HCT116 (cell line): Measurements from ENCODE around the gene KLHL40. TPM values are rescaled to one million over a fixed set of nuclear protein-coding genes. Genes with fewer than 3 reads are reported as not detected.

Experiments
- ATAC-seq: fragments of 200-7000 bp; cut with Tn5 transposase; 2 replicates; pipeline ENCODE4 v1.9.1; 2020; ENCODE audit warnings: mild to moderate bottlenecking, moderate library complexity
- BruUV-seq: library from RNA; stranded (reverse); fragments of 400-500 nt; replicated peaks from 2 replicates; lab custom pipeline; 2021; lab: Mats Ljungman, UMichigan
- CTCF ChIA-PET: fragments of 300-600 bp; sonication (Branson Sonifier 250); formaldehyde crosslinking; loops from one replicate; lab custom pipeline; 2021; ENCODE audit warnings: antibody characterized with exemption; lab: Charles Lee
- POLR2A ChIA-PET: fragments of 300-600, 350-600 bp; sonication (Branson Sonifier 250); formaldehyde crosslinking; loops from one replicate; lab custom pipeline; 2021; ENCODE audit warnings: antibody characterized with exemption; lab: Charles Lee
- RAD21 ChIA-PET, 2 experiments: fragments of 300-600 bp; sonication (Branson Sonifier 250); formaldehyde crosslinking; loops; one replicate each; lab custom pipeline; 2023; ENCODE audit warnings: low total read pairs in 2 of 2; ENCODE audit not compliant: uncharacterized antibody in 2 of 2, unreplicated experiment in 2 of 2, low non-redundant PET in 1 of 2; lab: Charles Lee
- DNase-seq: peaks from one replicate; pipeline ENCODE4 v3.0.0-alpha.2; 2010; ENCODE audit warnings: low read depth, low spot score
- H2AFZ ChIP-seq: fragments of 200-600 bp; shearing (Covaris generic), sonication (generic); 2 replicates; pipeline ENCODE4 v1.6.1; 2017; ENCODE audit warnings: low read depth, mixed run types, mixed read lengths, antibody characterized with exemption, low read length; ENCODE audit not compliant: poor library complexity, severe bottlenecking
- H3K27ac ChIP-seq: 2 replicates; pipeline ENCODE4 v1.5.1; 2012; ENCODE audit warnings: low read depth, low read length
- H3K27me3 ChIP-seq: fragments of 200-600 bp; sonication (generic); 2 replicates; pipeline ENCODE4 v1.6.1; 2016; ENCODE audit warnings: mixed run types, low read length, mixed read lengths; ENCODE audit not compliant: insufficient read depth
- H3K36me3 ChIP-seq, 2 experiments: fragments of 200-500 bp in 1 of 2; fragments of 200-600 bp in 1 of 2; sonication (Bioruptor generic) in 1 of 2; sonication (generic) in 1 of 2; 2 replicates each; pipeline versions ENCODE4 v1.5.1 to v1.6.1; 2014 to 2016; ENCODE audit warnings: low read length in 2 of 2, inconsistent platforms in 1 of 2, mixed read lengths in 1 of 2, mixed run types in 1 of 2; ENCODE audit not compliant: insufficient read depth in 2 of 2, control insufficient read depth in 1 of 2
- H3K4me1 ChIP-seq, 2 experiments: fragments of 200-600 bp in 1 of 2; sonication (generic) in 1 of 2; 2 replicates each; pipeline versions ENCODE4 v1.5.1 to v1.6.1; 2012 to 2017; ENCODE audit warnings: low read length in 2 of 2, inconsistent platforms in 1 of 2, mild to moderate bottlenecking in 1 of 2, mixed read lengths in 1 of 2, mixed run types in 1 of 2, moderate library complexity in 1 of 2; ENCODE audit not compliant: insufficient read depth in 2 of 2, control insufficient read depth in 1 of 2
- H3K4me2 ChIP-seq: fragments of 200-600 bp; sonication (generic); 2 replicates; pipeline ENCODE4 v1.6.1; 2017; ENCODE audit warnings: mixed run types, low read length, mixed read lengths
- H3K4me3 ChIP-seq, 2 experiments: fragments of 200-600 bp in 1 of 2; sonication (generic) in 1 of 2; replicated peaks in 1 of 2; 2 replicates each; pipeline ENCODE4 v1.5.1; 2011 to 2016; ENCODE audit warnings: low read length in 2 of 2, control low read depth in 1 of 2, low read depth in 1 of 2, mild to moderate bottlenecking in 1 of 2, mixed read lengths in 1 of 2, mixed run types in 1 of 2
- H3K79me2 ChIP-seq: fragments of 200-600 bp; sonication (generic); 2 replicates; pipeline ENCODE4 v1.6.1; 2017; ENCODE audit warnings: mild to moderate bottlenecking, mixed run types, low read length, moderate library complexity, mixed read lengths; ENCODE audit not compliant: insufficient read depth
- H3K9ac ChIP-seq: fragments of 200-600 bp; sonication (generic); 2 replicates; pipeline ENCODE4 v1.6.1; 2016; ENCODE audit warnings: low read length, mixed read lengths
- H3K9me2 ChIP-seq: fragments of 200-600 bp; sonication (generic), shearing (Covaris generic); 2 replicates; pipeline ENCODE4 v1.6.1; 2017; ENCODE audit warnings: mixed run types, mild to moderate bottlenecking, moderate library complexity; ENCODE audit not compliant: insufficient read depth
- H3K9me3 ChIP-seq, 2 experiments: fragments of 200-500 bp in 1 of 2; fragments of 200-600 bp in 1 of 2; sonication (Bioruptor generic) in 1 of 2; sonication (generic) in 1 of 2; 2 replicates each; pipeline ENCODE4 v1.6.1; 2014 to 2017; ENCODE audit warnings: low read length in 2 of 2, mixed read lengths in 2 of 2, inconsistent platforms in 1 of 2, low read depth in 1 of 2, mild to moderate bottlenecking in 1 of 2, mixed run types in 1 of 2, moderate library complexity in 1 of 2; ENCODE audit not compliant: control insufficient read depth in 1 of 2, insufficient read depth in 1 of 2
- H4K20me1 ChIP-seq: fragments of 200-600 bp; sonication (generic), shearing (Covaris generic); 2 replicates; pipeline ENCODE4 v1.6.1; 2017; ENCODE audit warnings: mixed run types, mild to moderate bottlenecking, moderate library complexity; ENCODE audit not compliant: insufficient read depth
- CEBPB ChIP-seq: IDR thresholded peaks from 2 replicates; pipeline ENCODE4 v1.6.1; 2012; ENCODE audit warnings: low read depth
- ELF1 ChIP-seq: IDR thresholded peaks from 2 replicates; pipeline ENCODE4 v1.6.1; 2012; ENCODE audit warnings: low read depth, borderline replicate concordance
- EZH2 ChIP-seq: fragments of 200-600 bp; sonication (generic); IDR thresholded peaks from 2 replicates; pipeline ENCODE4 v1.6.1; 2017; ENCODE audit warnings: antibody characterized with exemption, mixed run types
- EZH2phosphoT487 ChIP-seq: fragments of 200-600 bp; IDR thresholded peaks from 2 replicates; pipeline ENCODE4 v1.6.1; 2018; ENCODE audit warnings: antibody characterized with exemption, borderline replicate concordance
- FOSL1 ChIP-seq: IDR thresholded peaks from 2 replicates; pipeline ENCODE4 v1.6.1; 2012; ENCODE audit warnings: low read depth
- POLR2A ChIP-seq: IDR thresholded peaks from 2 replicates; pipeline ENCODE4 v1.7.0; 2011; ENCODE audit warnings: borderline replicate concordance; ENCODE audit not compliant: insufficient read depth, insufficient read length; ENCODE audit errors: extremely low read depth
- RAD21 ChIP-seq: IDR thresholded peaks from 2 replicates; pipeline ENCODE4 v1.6.1; 2012; ENCODE audit warnings: low read depth, mild to moderate bottlenecking
- REST ChIP-seq: IDR thresholded peaks from 2 replicates; pipeline ENCODE4 v1.6.1; 2012; ENCODE audit warnings: low read depth
- SRF ChIP-seq: IDR thresholded peaks from 2 replicates; pipeline ENCODE4 v1.6.1; 2012; ENCODE audit warnings: low read depth
- TCF7L2 ChIP-seq: IDR thresholded peaks from 2 replicates; pipeline ENCODE4 v1.7.0; 2011; ENCODE audit warnings: borderline replicate concordance, inconsistent platforms; ENCODE audit not compliant: insufficient read depth, insufficient read length; ENCODE audit errors: extremely low read depth
- YY1 ChIP-seq: IDR thresholded peaks from 2 replicates; pipeline ENCODE4 v1.6.1; 2011; ENCODE audit warnings: low read length, low read depth, moderate library complexity, mild to moderate bottlenecking; ENCODE audit not compliant: insufficient replicate concordance; ENCODE audit errors: extremely low read depth
- ZBTB33 ChIP-seq: IDR thresholded peaks from 2 replicates; pipeline ENCODE4 v1.6.1; 2011; ENCODE audit warnings: mild to moderate bottlenecking, low read length, moderate library complexity; ENCODE audit not compliant: insufficient replicate concordance; ENCODE audit errors: extremely low read depth
- ZFX ChIP-seq: fragments of 450-650 bp; IDR thresholded peaks from 2 replicates; pipeline ENCODE4 v1.6.1; 2017
- intact Hi-C: fragments of 100-400 bp; cut with micrococcal nuclease; formaldehyde crosslinking; loops from 2 replicates; pipeline ENCODE4 v1.10.0; 2022
- total RNA-seq: library from RNA; stranded (reverse); gene quantifications from one replicate; pipeline ENCODE4 v1.2.1, GENCODE V29; 2021; ENCODE audit not compliant: unreplicated experiment
- TF ChIP-seq, protein P1 (sequence below), 3 experiments: fragments of 200-600 bp in 1 of 3; sonication (generic) in 1 of 3; IDR thresholded peaks in 2 of 3; conservative IDR thresholded peaks in 1 of 3; 2 replicates each; pipeline ENCODE4 v1.5.1; 2012 to 2017; ENCODE audit warnings: low read depth in 2 of 3, low read length in 2 of 3, antibody characterized with exemption in 1 of 3, borderline replicate concordance in 1 of 3, control low read depth in 1 of 3, mild to moderate bottlenecking in 1 of 3, mixed read lengths in 1 of 3, mixed run types in 1 of 3, moderate library complexity in 1 of 3; ENCODE audit not compliant: insufficient read depth in 1 of 3
- TF ChIP-seq, protein P2 (sequence below): IDR thresholded peaks from 2 replicates; pipeline ENCODE4 v1.6.1; 2012

The KLHL40 gene
- total RNA-seq, 1 experiment from 2014 or later = not detected

DNA sequence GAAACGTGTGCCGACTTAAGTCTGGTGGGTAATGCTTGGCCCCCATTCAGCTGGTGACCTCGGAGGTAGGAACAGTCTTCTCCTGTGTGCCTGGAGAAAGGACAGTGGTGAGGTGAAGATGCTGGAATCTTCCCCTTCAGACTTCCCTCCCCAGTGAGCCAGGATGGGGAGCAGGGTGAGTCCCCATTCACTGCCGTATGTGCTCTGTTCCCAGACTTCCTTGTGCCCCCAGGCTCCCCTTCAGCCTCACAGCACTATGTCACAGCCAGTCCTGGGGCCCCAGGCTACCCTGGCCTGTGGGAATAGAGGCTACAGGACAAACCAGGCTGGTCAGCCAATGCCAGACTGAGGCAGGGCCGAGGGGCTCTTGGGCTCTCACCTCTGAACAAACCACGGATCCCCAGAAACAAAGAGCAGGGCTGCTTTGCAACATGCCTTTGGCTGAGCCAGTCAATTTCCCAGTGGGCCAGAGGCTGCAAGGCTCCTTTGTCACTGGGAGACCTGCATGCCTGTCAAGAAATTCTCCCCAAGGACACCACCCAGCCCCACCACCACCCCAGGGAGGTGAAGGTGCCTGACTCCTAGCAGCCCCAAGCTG is 49.0 kb downstream of the KLHL40 start:
- no peak overlapping the region for H2AFZ ChIP-seq
- POLR2A ChIA-PET = no interaction called here
- H3K27ac ChIP-seq = no peak overlapping the region
- DNase-seq (no peak), ATAC-seq (no peak)
- no peaks in the 10 kb centered on the region for H3K36me3 ChIP-seq
- intact Hi-C loops = no loop called here
- H3K4me1 ChIP-seq = no peaks in the 10 kb centered on the region
- H3K79me2 ChIP-seq = no peaks in the 10 kb centered on the region
- no peak overlapping the region for H3K4me2 ChIP-seq
- RAD21 ChIA-PET = no interaction called here
- TF ChIP-seq SRF = no peak
- no peak for TF ChIP-seq ELF1
- TF ChIP-seq YY1 = no peak
- TF ChIP-seq FOSL1 = no peak
- no peak for TF ChIP-seq EZH2phosphoT487
- no peak for TF ChIP-seq POLR2A
- TF ChIP-seq REST = no peak
- TF ChIP-seq, protein P1, sequence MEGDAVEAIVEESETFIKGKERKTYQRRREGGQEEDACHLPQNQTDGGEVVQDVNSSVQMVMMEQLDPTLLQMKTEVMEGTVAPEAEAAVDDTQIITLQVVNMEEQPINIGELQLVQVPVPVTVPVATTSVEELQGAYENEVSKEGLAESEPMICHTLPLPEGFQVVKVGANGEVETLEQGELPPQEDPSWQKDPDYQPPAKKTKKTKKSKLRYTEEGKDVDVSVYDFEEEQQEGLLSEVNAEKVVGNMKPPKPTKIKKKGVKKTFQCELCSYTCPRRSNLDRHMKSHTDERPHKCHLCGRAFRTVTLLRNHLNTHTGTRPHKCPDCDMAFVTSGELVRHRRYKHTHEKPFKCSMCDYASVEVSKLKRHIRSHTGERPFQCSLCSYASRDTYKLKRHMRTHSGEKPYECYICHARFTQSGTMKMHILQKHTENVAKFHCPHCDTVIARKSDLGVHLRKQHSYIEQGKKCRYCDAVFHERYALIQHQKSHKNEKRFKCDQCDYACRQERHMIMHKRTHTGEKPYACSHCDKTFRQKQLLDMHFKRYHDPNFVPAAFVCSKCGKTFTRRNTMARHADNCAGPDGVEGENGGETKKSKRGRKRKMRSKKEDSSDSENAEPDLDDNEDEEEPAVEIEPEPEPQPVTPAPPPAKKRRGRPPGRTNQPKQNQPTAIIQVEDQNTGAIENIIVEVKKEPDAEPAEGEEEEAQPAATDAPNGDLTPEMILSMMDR (IDR thresholded peaks at IDR 0.05 in 2 of 3, conservative IDR thresholded peaks at IDR 0.05 in 1 of 3; ENCODE audit: borderline replicate concordance in 1 of 3, insufficient read depth in 1 of 3, low read depth in 2 of 3, low read length in 2 of 3) = no peak
- TF ChIP-seq ZFX = no peak
- TF ChIP-seq RAD21 = no peak
- no peak for TF ChIP-seq TCF7L2
- no peak for TF ChIP-seq CEBPB
- no peak for TF ChIP-seq EZH2
- TF ChIP-seq ZBTB33 = no peak
- TF ChIP-seq, protein P2, sequence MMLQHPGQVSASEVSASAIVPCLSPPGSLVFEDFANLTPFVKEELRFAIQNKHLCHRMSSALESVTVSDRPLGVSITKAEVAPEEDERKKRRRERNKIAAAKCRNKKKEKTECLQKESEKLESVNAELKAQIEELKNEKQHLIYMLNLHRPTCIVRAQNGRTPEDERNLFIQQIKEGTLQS = no peak
- H4K20me1 ChIP-seq = no peaks in the 10 kb centered on the region
- H3K9me2 ChIP-seq = no peaks in the 10 kb centered on the region
- no peak overlapping the region for H3K9ac ChIP-seq
- H3K9me3 ChIP-seq = no peaks in the 10 kb centered on the region
- CTCF ChIA-PET = no interaction called here
- no TSS peak for BruUV-seq
- H3K27me3 ChIP-seq = no peaks in the 10 kb centered on the region
- no peak overlapping the region for H3K4me3 ChIP-seq
